ELR (cell line): ENCODE measurements around the gene CWH43.
"Not testable (repeated sequence)": the region's sequence is repeated elsewhere in the genome, so short reads cannot be mapped to it uniquely, and the experiment has no call there.

Source experiments
- DNase-seq: peaks from one replicate; pipeline ENCODE4 v3.0.0-alpha.2; 2015; ENCODE audit warnings: low read depth

Gene CWH43

GRCh38 chr4:48985976-48986653, at the start of gene CWH43:
Gene CWH43 (plus strand): TSS chr4:48986275. CDS start chr4:48986430, 155 bp downstream.
- DNase-seq: no peak

GRCh38 chr4:48937033-48937432, 49.0 kb upstream of the CWH43 start:
- no peak for DNase-seq

- no peak for DNase-seq
These were observed 47.2 kb upstream of the CWH43 start for GRCh38 chr4:48938831-48939230.

- DNase-seq: peak; percentile 87
These were observed 46.3 kb upstream of the CWH43 start for GRCh38 chr4:48939785-48940184.

- DNase-seq: peak; percentile 33
These were observed 42.7 kb upstream of the CWH43 start for GRCh38 chr4:48943387-48943786.

GRCh38 chr4:48944252-48944651, 41.8 kb upstream of the CWH43 start:
- peak; percentile 69 for DNase-seq

GRCh38 chr4:48944756-48945241, 41.3 kb upstream of the CWH43 start:
- DNase-seq: no peak

GRCh38 chr4:48945981-48946380, 40.1 kb upstream of the CWH43 start:
- DNase-seq: no peak

GRCh38 chr4:48947731-48948130, 38.3 kb upstream of the CWH43 start:
- no peak for DNase-seq

GRCh38 chr4:48949086-48949485, 37.0 kb upstream of the CWH43 start:
- no peak for DNase-seq

- DNase-seq: peak; percentile 43
These were observed 36.4 kb upstream of the CWH43 start for GRCh38 chr4:48949518-48950219.

- DNase-seq: peak; percentile 42
These were observed 31.8 kb upstream of the CWH43 start for GRCh38 chr4:48954314-48954713.

- DNase-seq: not testable (repeated sequence)
These were observed 28.7 kb upstream of the CWH43 start for GRCh38 chr4:48957366-48957765.

GRCh38 chr4:48958582-48958981, 27.5 kb upstream of the CWH43 start:
- DNase-seq: no peak

GRCh38 chr4:48960988-48961635, 25.0 kb upstream of the CWH43 start:
- DNase-seq: no peak

- DNase-seq: no peak
These were observed 23.4 kb upstream of the CWH43 start for GRCh38 chr4:48962636-48963035.

- peak; percentile 90 for DNase-seq
These were observed 22.9 kb upstream of the CWH43 start for GRCh38 chr4:48963042-48963679.

GRCh38 chr4:48967101-48967500, 19.0 kb upstream of the CWH43 start:
- DNase-seq: no peak

- no peak for DNase-seq
These were observed 18.4 kb upstream of the CWH43 start for GRCh38 chr4:48967631-48968030.

GRCh38 chr4:48968814-48969213, 17.3 kb upstream of the CWH43 start:
- peak; percentile 85 for DNase-seq

GRCh38 chr4:48970471-48970921, 15.6 kb upstream of the CWH43 start:
- peak; percentile 87 for DNase-seq

GRCh38 chr4:48974979-48975640, 11.0 kb upstream of the CWH43 start:
- DNase-seq: no peak
